ENCODE measurements around the gene CERS6.
"Not testable (repeated sequence)": the region's sequence is repeated elsewhere in the genome, so short reads cannot be mapped to it uniquely, and the experiment has no call there.

CERS6 gene

GRCh38 chr2:168744844-168745243 lies 288.8 kb downstream of the CERS6 start:
- DNase-seq: no peak

GRCh38 chr2:168748461-168748860 lies 292.4 kb downstream of the CERS6 start:
- DNase-seq: peak; percentile 26 to 71

- no peak for DNase-seq
These were observed 293.2 kb downstream of the CERS6 start for GRCh38 chr2:168749297-168749696.

GRCh38 chr2:168751104-168751740 lies 295.1 kb downstream of the CERS6 start:
- no peak for DNase-seq

GRCh38 chr2:168752361-168752760 lies 296.3 kb downstream of the CERS6 start:
- no peak for DNase-seq

GRCh38 chr2:168753765-168754329 lies 297.8 kb downstream of the CERS6 start:
- no peak for DNase-seq

GRCh38 chr2:168757223-168757622 lies 301.2 kb downstream of the CERS6 start:
- no peak for DNase-seq

- peak; percentile 56 to 62 for DNase-seq
These were observed 303.1 kb downstream of the CERS6 start for GRCh38 chr2:168758970-168759820.

- DNase-seq: no peak
These were observed 309.3 kb downstream of the CERS6 start for GRCh38 chr2:168765401-168765800.

- DNase-seq: no peak
These were observed 310.5 kb downstream of the CERS6 start for GRCh38 chr2:168766600-168766999.

- no peak for DNase-seq
These were observed 311.2 kb downstream of the CERS6 start for GRCh38 chr2:168767258-168767657.

GRCh38 chr2:168768357-168768756 lies 312.3 kb downstream of the CERS6 start:
- DNase-seq: not testable (repeated sequence)

- DNase-seq: no peak
These were observed 314.7 kb downstream of the CERS6 start for GRCh38 chr2:168770796-168771195.

GRCh38 chr2:168772704-168773103 lies 316.6 kb downstream of the CERS6 start:
- DNase-seq: no peak

- no peak for DNase-seq
These were observed 317.1 kb downstream of the CERS6 start for GRCh38 chr2:168773128-168773527.

GRCh38 chr2:168773719-168774521 lies 317.8 kb downstream of the CERS6 start:
- peak; percentile 59 to 62 for DNase-seq

GRCh38 chr2:168775837-168776236 lies 319.8 kb downstream of the CERS6 start:
- no peak for DNase-seq

- DNase-seq: no peak
These were observed 324.6 kb downstream of the CERS6 start for GRCh38 chr2:168780669-168781071.

GRCh38 chr2:168781191-168781817 lies 325.2 kb downstream of the CERS6 start:
- DNase-seq: no peak

- DNase-seq: no peak
These were observed 326.2 kb downstream of the CERS6 start for GRCh38 chr2:168782271-168782670.

- no peak for DNase-seq
These were observed 328.9 kb downstream of the CERS6 start for GRCh38 chr2:168784993-168785392.

- no peak for DNase-seq
These were observed 331.2 kb downstream of the CERS6 start for GRCh38 chr2:168787098-168787781.

Data from NCI-H2081 (cell line).